Stomach smooth muscle (tissue), 2 donors: ENCODE results near the gene TSEN54.

Experiments used
- H3K27ac ChIP-seq: one replicate; pipeline ENCODE4 v1.7.0; 2013; ENCODE audit warnings: mild to moderate bottlenecking, low read length, inconsistent platforms
- H3K27me3 ChIP-seq, 2 donors: one replicate each; pipeline ENCODE4 v1.7.0; 2013; ENCODE audit warnings: low read length in 2 of 2; ENCODE audit not compliant: insufficient read depth in 2 of 2, control insufficient read depth in 1 of 2
- H3K36me3 ChIP-seq, 2 donors: one replicate each; pipeline ENCODE4 v1.7.0; 2013; ENCODE audit warnings: low read length in 2 of 2; ENCODE audit not compliant: control insufficient read depth in 2 of 2, insufficient read depth in 2 of 2
- H3K4me1 ChIP-seq: one replicate; pipeline ENCODE4 v1.7.0; 2013; ENCODE audit warnings: low read length; ENCODE audit not compliant: control insufficient read depth, insufficient read depth
- H3K4me3 ChIP-seq, 2 donors: one replicate each; pipeline ENCODE4 v1.7.0; 2013; ENCODE audit warnings: low read length in 2 of 2
- H3K9ac ChIP-seq, 2 donors: one replicate each; pipeline ENCODE4 v1.7.0; 2013; ENCODE audit warnings: low read length in 2 of 2, mild to moderate bottlenecking in 1 of 2
- H3K9me3 ChIP-seq, 2 donors: one replicate each; pipeline ENCODE4 v1.7.0; 2013; ENCODE audit warnings: low read length in 2 of 2; ENCODE audit not compliant: control insufficient read depth in 2 of 2
- donor health status: healthy.
- donor health status: Pancreatic carcinoma.

TSEN54 gene

GRCh38 chr17:75504347-75505151, 11.8 kb upstream of the TSEN54 start:
- no peak overlapping the region for H3K27ac ChIP-seq
- no peaks in the 10 kb centered on the region for H3K9me3 ChIP-seq
- H3K9ac ChIP-seq, result no peak overlapping the region
- no peaks in the 10 kb centered on the region for H3K27me3 ChIP-seq
- no peak overlapping the region for H3K4me3 ChIP-seq
- peaks cover 26% of the 10 kb centered on the region in 2 donors for H3K36me3 ChIP-seq
- H3K4me1 ChIP-seq, result peaks cover 20% of the 10 kb centered on the region

GRCh38 chr17:75505152-75505409, 11.2 kb upstream of the TSEN54 start:
- no peak overlapping the region for H3K9ac ChIP-seq
- H3K9me3 ChIP-seq, result no peaks in the 10 kb centered on the region
- H3K27me3 ChIP-seq, result no peaks in the 10 kb centered on the region
- H3K27ac ChIP-seq, result no peak overlapping the region
- no peak overlapping the region for H3K4me3 ChIP-seq
- peaks cover 24 to 25% of the 10 kb centered on the region in 2 donors for H3K36me3 ChIP-seq
- H3K4me1 ChIP-seq, result peaks cover 24% of the 10 kb centered on the region

DNA sequence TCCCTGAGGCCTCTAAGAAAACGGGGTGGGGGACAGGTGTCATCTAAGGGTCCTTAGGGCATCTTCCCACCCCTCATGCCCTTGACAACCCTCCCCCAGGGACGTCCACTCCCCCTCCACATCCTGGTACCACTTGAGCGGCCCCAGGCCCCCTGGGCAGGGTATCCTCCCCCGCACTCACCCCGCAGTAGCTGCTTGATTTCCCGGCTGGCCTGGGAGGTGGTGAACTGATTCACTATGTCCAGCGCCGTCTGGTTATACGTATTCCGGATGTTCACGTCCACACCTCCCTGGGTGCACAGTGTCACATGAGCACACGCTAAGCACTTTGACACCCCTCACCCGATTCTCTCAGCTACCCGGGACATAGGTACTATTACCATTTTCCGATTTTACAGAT, 10.7 kb upstream of the TSEN54 start:
- no peaks in the 10 kb centered on the region for H3K9me3 ChIP-seq
- peaks cover 29% of the 10 kb centered on the region for H3K4me1 ChIP-seq
- no peaks in the 10 kb centered on the region for H3K27me3 ChIP-seq
- no peak overlapping the region for H3K9ac ChIP-seq
- peaks cover 25 to 26% of the 10 kb centered on the region in 2 donors for H3K36me3 ChIP-seq
- H3K27ac ChIP-seq, result no peak overlapping the region
- H3K4me3 ChIP-seq, result no peak overlapping the region

- H3K4me1 ChIP-seq, result peaks cover 34% of the 10 kb centered on the region
- no peak overlapping the region for H3K9ac ChIP-seq
- no peak overlapping the region for H3K4me3 ChIP-seq
- peaks cover 22 to 26% of the 10 kb centered on the region in 2 donors for H3K36me3 ChIP-seq
- H3K27me3 ChIP-seq, result no peaks in the 10 kb centered on the region
- H3K9me3 ChIP-seq, result no peaks in the 10 kb centered on the region
- no peak overlapping the region for H3K27ac ChIP-seq
These were observed 10.2 kb upstream of the TSEN54 start for GRCh38 chr17:75506134-75506533.

DNA sequence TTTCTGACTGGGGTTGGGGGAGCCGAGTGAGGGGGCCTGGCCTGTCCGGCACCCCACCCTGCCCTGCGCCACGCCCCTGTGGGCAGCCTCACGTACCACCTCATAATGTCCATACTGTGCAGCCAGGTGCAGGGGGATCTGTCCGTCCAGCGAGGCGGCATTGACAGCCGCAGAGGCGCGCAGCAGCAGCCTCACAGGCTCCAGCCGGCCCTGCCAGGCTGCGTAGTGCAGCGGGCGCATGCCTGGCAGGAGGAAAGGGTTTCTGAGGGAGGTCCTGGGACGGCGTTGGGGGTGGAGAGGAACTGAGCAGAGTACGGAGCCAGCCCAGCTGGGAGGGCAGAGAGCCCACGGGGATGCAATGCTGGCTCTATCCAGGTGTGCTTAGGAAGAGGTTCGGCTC, 9.4 kb upstream of the TSEN54 start:
- Histone ChIP-seq H3K27me3 (no peaks in the 10 kb centered on the region), H3K9ac (no peak overlapping the region), H3K36me3 (peaks cover 21 to 29% of the 10 kb centered on the region in 2 donors), H3K9me3 (no peaks in the 10 kb centered on the region), H3K4me3 (no peak overlapping the region), H3K4me1 (peaks cover 36% of the 10 kb centered on the region), H3K27ac (no peak overlapping the region)

GRCh38 chr17:75507733-75508719, 8.3 kb upstream of the TSEN54 start:
- no peak overlapping the region for H3K9ac ChIP-seq
- peaks cover 46% of the 10 kb centered on the region for H3K4me1 ChIP-seq

DNA sequence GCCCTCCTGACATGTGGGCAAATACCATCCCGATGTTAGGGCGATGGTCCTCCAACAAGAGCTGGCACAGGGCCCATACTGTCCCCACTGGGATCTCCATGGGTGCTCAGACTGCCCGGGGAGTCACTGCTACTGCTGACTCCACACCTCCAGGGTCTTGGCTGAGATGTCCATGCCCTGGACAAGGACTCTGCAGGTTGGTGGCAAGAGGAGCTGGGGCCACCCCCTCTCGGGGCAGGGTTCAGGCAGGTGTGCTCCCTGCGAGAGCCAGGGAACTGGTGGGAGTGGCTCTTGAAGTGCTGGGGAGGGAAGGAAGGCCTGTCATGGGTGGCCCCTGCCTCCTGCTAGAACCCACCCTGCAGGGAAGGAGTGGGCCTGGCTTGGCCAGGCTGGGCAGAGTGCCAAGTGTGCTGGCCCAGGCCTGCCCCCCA, 7.4 kb upstream of the TSEN54 start:
- H3K9ac ChIP-seq, result no peak overlapping the region
- H3K36me3 ChIP-seq, result peaks cover 23 to 33% of the 10 kb centered on the region in 2 donors
- H3K4me1 ChIP-seq, result peaks cover 55% of the 10 kb centered on the region
- peak overlapping the region; percentile 62 for H3K27ac ChIP-seq
- H3K27me3 ChIP-seq, result no peaks in the 10 kb centered on the region
- peak overlapping the region in 1 of 2 donors; percentile 29 for H3K4me3 ChIP-seq
- no peaks in the 10 kb centered on the region for H3K9me3 ChIP-seq

More at GRCh38 chr17:75507733-75508719, 8.3 kb upstream of the TSEN54 start:
- no peaks in the 10 kb centered on the region for H3K9me3 ChIP-seq
- peak overlapping the region; percentile 62 for H3K27ac ChIP-seq
- peaks cover 21 to 33% of the 10 kb centered on the region in 2 donors for H3K36me3 ChIP-seq
- no peak overlapping the region for H3K4me3 ChIP-seq
- H3K27me3 ChIP-seq, result no peaks in the 10 kb centered on the region

DNA sequence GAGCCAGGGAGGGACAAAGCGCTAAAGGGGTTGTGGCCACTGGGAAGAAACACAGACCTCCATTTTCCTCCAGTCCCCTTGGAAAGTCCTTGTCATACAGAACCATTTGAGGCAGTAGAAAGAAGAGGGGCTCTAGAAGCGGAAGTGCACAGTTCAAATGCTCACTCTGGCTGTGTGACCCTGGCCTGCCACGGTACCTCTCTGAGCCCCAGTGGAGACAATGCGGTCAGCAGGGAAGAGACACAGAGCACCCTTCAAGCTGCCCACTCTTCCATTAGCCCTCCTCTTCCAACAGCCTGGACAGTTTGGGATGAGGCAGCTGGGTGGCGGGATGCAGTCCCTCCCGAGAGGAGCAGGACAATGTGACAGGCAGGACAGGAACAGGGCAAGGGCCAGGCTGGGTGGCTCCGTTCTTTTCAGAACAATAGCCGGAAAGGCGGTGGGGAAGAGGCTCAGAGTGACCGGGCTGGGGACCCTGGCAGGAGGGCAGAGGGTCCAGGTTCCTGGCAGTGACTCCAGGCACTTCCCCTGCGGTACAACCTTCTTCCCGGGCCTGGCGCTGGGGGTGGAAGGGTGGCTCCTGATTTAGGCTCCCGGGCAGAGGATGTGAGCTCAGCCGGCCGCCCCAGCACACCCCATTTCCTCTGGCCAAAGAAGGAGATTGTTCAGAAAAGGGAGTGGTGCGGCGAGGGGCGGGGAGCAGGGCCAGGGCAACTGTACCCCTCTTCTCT, 6.6 kb upstream of the TSEN54 start:
- H3K9ac ChIP-seq, result peak overlapping the region; percentile 28 to 36
- H3K36me3 ChIP-seq, result peaks cover 17 to 31% of the 10 kb centered on the region in 2 donors
- H3K27me3 ChIP-seq, result no peaks in the 10 kb centered on the region
- H3K4me1 ChIP-seq, result peaks cover 63% of the 10 kb centered on the region
- H3K27ac ChIP-seq, result peak overlapping the region; percentile 62
- H3K9me3 ChIP-seq, result no peaks in the 10 kb centered on the region
- peak overlapping the region in 1 of 2 donors; percentile 29 for H3K4me3 ChIP-seq

DNA sequence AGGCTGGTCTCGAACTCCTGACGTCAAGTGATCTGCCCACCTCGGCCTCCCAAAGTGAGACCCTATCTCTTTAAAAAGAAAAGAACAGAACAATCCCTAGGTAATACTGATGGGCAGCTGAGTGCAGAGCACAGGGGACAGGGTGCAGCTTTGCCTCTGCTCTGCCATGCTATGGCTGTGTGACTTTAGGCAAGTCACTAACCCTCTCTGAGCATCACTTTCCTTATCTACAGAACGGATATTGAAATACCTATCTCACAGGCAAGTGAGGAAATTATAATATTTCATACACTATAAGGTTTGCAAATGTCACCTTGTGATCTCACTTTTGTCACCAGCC, 5.1 kb upstream of the TSEN54 start:
- Histone ChIP-seq H3K4me3 (peak overlapping the region in 1 of 2 donors; percentile 86), H3K9me3 (no peaks in the 10 kb centered on the region), H3K4me1 (peaks cover 72% of the 10 kb centered on the region), H3K27ac (peak overlapping the region; percentile 62), H3K36me3 (peaks cover 10 to 22% of the 10 kb centered on the region in 2 donors), H3K27me3 (no peaks in the 10 kb centered on the region), H3K9ac (peak overlapping the region in 1 of 2 donors; percentile 29)
